K562 (cell line): Measurements from ENCODE around the gene UPF2. TPM values are rescaled to one million over a fixed set of nuclear protein-coding genes. Genes with fewer than 3 reads are reported as not detected.

Source experiments
- ATAC-seq: fragments of 200-7000 bp; cut with Tn5 transposase; 3 replicates; pipeline ENCODE4 v1.9.1; 2020; ENCODE audit warnings: moderate library complexity
- BruUV-seq: library from RNA; stranded (reverse); fragments of 400-500 nt; replicated peaks from 2 replicates; lab custom pipeline; 2021; lab: Mats Ljungman, UMichigan
- CTCF ChIA-PET: fragments of 300-600 bp; formaldehyde crosslinking; extraction: SDS; loops from one replicate; lab custom pipeline; 2021; ENCODE audit warnings: low intra/inter-chr PET ratio; lab: Yijun Ruan, JAX
- POLR2A ChIA-PET: fragments of 300-600, 350-650 bp; sonication (Branson Sonifier 250); formaldehyde crosslinking; extraction: SDS; loops from one replicate; lab custom pipeline; 2021; ENCODE audit warnings: antibody characterized with exemption, inconsistent platforms; lab: Yijun Ruan, JAX
- DNase-seq, 4 experiments: peaks; one replicate each; pipeline versions ENCODE4 v3.0.0 to v3.0.0-alpha.2; 2011 to 2018; ENCODE audit warnings: low spot score in 3 of 4, mixed read lengths in 3 of 4; ENCODE audit errors: extremely low read depth in 1 of 4
- FAIRE-seq: peaks from 2 replicates; lab custom pipeline; 2011; peaks lifted over from hg19 to GRCh38; lab: Jason Lieb, UNC
- H2AFZ ChIP-seq: 2 replicates; pipeline ENCODE4 v1.6.0; 2011; ENCODE audit warnings: low read depth, low read length, control low read depth, inconsistent platforms
- H3K27ac ChIP-seq: fragments of 200-600 bp; 3 replicates; pipeline ENCODE4 v1.8.0; 2011; ENCODE audit warnings: low read depth, mild to moderate bottlenecking, control low read depth, inconsistent platforms, low read length, moderate library complexity, mixed read lengths; ENCODE audit errors: extremely low read depth
- H3K27me3 ChIP-seq, 2 experiments: fragments of 300-600 bp in 1 of 2; 2 replicates in 1 of 2; 3 replicates in 1 of 2; pipeline versions ENCODE4 v1.6.0 to v1.8.0; 2011; ENCODE audit warnings: inconsistent platforms in 2 of 2, low read length in 2 of 2, mild to moderate bottlenecking in 1 of 2, mixed read lengths in 1 of 2, moderate library complexity in 1 of 2; ENCODE audit not compliant: control insufficient read depth in 2 of 2, insufficient read depth in 2 of 2
- H3K36me3 ChIP-seq: fragments of 300-600 bp; 3 replicates; pipeline ENCODE4 v1.8.0; 2011; ENCODE audit warnings: mild to moderate bottlenecking, low read length, inconsistent platforms; ENCODE audit not compliant: control insufficient read depth, insufficient read depth
- H3K4me1 ChIP-seq, 2 experiments: fragments of 200-600 bp in 1 of 2; replicated peaks in 1 of 2; 2 replicates in 1 of 2; 3 replicates in 1 of 2; pipeline versions ENCODE4 v1.5.1 to v1.8.0; 2011; ENCODE audit warnings: inconsistent platforms in 2 of 2, low read length in 2 of 2, mild to moderate bottlenecking in 1 of 2, mixed read lengths in 1 of 2, moderate library complexity in 1 of 2; ENCODE audit not compliant: control insufficient read depth in 2 of 2, insufficient read depth in 2 of 2
- H3K4me2 ChIP-seq: 2 replicates; pipeline ENCODE4 v1.6.1; 2011; ENCODE audit warnings: low read length, control low read depth, inconsistent platforms, mixed read lengths; ENCODE audit not compliant: insufficient read depth
- H3K4me3 ChIP-seq: fragments of 200-600 bp; sonication (generic), shearing (Covaris generic); 2 replicates; pipeline ENCODE4 v1.5.1; 2016; ENCODE audit warnings: control low read depth, inconsistent platforms
- H3K79me2 ChIP-seq: fragments of 200-600 bp; 3 replicates; pipeline ENCODE4 v1.8.0; 2011; ENCODE audit warnings: low read length, inconsistent platforms; ENCODE audit not compliant: control insufficient read depth, insufficient read depth
- H3K9ac ChIP-seq, 2 experiments: 2 replicates each; pipeline versions ENCODE4 v1.6.0 to v1.6.1; 2011; ENCODE audit warnings: low read depth in 2 of 2, low read length in 2 of 2, control low read depth in 1 of 2, inconsistent platforms in 1 of 2, mild to moderate bottlenecking in 1 of 2, mixed read lengths in 1 of 2; ENCODE audit not compliant: insufficient read depth in 1 of 2
- H3K9me1 ChIP-seq: one replicate; pipeline ENCODE4 v1.6.0; 2011; ENCODE audit warnings: inconsistent platforms, mild to moderate bottlenecking, low read length, moderate library complexity; ENCODE audit not compliant: control insufficient read depth, insufficient read depth
- H3K9me3 ChIP-seq: replicated peaks from 2 replicates; pipeline ENCODE4 v1.5.1; 2011; ENCODE audit warnings: low read depth, low read length, inconsistent platforms; ENCODE audit not compliant: control insufficient read depth, insufficient read depth
- H4K20me1 ChIP-seq: replicated peaks from 2 replicates; pipeline ENCODE4 v1.6.1; 2011; ENCODE audit warnings: low read length, inconsistent platforms, mixed read lengths; ENCODE audit not compliant: control insufficient read depth, insufficient read depth
- KLF16 ChIP-seq: IDR thresholded peaks from 2 replicates; pipeline ENCODE4 v1.6.1; 2016; ENCODE audit warnings: antibody characterized with exemption
- MTA3 ChIP-seq: fragments of 450-650 bp; formaldehyde crosslinking; IDR thresholded peaks from 2 replicates; pipeline ENCODE4 v1.6.1; 2017; ENCODE audit warnings: mild to moderate bottlenecking, borderline replicate concordance
- SIN3B ChIP-seq: fragments of 450-650 bp; IDR thresholded peaks from 2 replicates; pipeline ENCODE4 v1.6.1; 2017; ENCODE audit warnings: low read depth, mild to moderate bottlenecking, moderate library complexity
- ZNF384 ChIP-seq: IDR thresholded peaks from 2 replicates; pipeline ENCODE4 v1.6.1; 2012; ENCODE audit warnings: low read depth, low read length, improper control_type of control experiment
- ZNF431 ChIP-seq: sonication (generic); formaldehyde crosslinking; IDR thresholded peaks from 2 replicates; pipeline ENCODE4 v1.8.0; 2022; ENCODE audit warnings: mild to moderate bottlenecking, missing genetic modification reagents
- WGBS: fragments of 100-300 bp; shearing (Covaris generic); methylation state at CpG from one replicate; pipeline ENCODE4 v1.1.6; 2016; ENCODE audit warnings: low coverage, mixed read lengths; ENCODE audit not compliant: insufficient coverage; ENCODE audit errors: missing lambda C conversion rate; 5-methylcytosine and 5-hydroxymethylcytosine counted together
- in situ Hi-C: fragments of 300-500 bp; cut with MboI; formaldehyde crosslinking; loops from 4 replicates; pipeline ENCODE4 v1.15.0; 2018; ENCODE audit warnings: inconsistent platforms, mixed read lengths
- intact Hi-C: fragments of 100-400 bp; cut with micrococcal nuclease; formaldehyde crosslinking; loops from 2 replicates; pipeline ENCODE4 v1.14.2; 2022
- polyA plus RNA-seq, 8 experiments: library from polyadenylated mRNA; depleted of rRNA in 4 of 8; stranded (reverse) in 5 of 8; unstranded in 3 of 8; fragments of >200 nt; fragmentation: Nextera tagmentation in 2 of 8; fragmentation: Illumina TruSeq in 1 of 8; extraction: Ambion mirVana in 2 of 8; extraction: Trizol in 1 of 8; gene quantifications; 2 replicates each; pipeline versions ENCODE4 v1.2.1 to v1.2.3, GENCODE V29; 2011 to 2014; ENCODE audit warnings: inconsistent platforms in 1 of 8, missing spikeins in 1 of 8
- small RNA-seq: library from RNA; depleted of rRNA; stranded (forward); fragments of <200 nt; gene quantifications from one replicate; pipeline ENCODE3, GENCODE V24; 2014
- total RNA-seq, 7 experiments: library from RNA; depleted of rRNA in 6 of 7; stranded (reverse); fragments of >200 nt in 6 of 7; fragmentation: Illumina TruSeq in 2 of 7; extraction: Trizol in 2 of 7; gene quantifications; 2 replicates each; pipeline versions ENCODE4 v1.2.1 to v1.2.3, GENCODE V29; 2011 to 2021; ENCODE audit warnings: low replicate concordance in 1 of 7
- TF ChIP-seq, protein P1 (sequence below), 2 experiments: fragments of 450-650 bp; formaldehyde crosslinking in 1 of 2; IDR thresholded peaks; 2 replicates each; pipeline versions ENCODE4 v1.4.0 to v1.6.1; 2014 to 2020; ENCODE audit warnings: mild to moderate bottlenecking in 2 of 2, borderline replicate concordance in 1 of 2, low read depth in 1 of 2

UPF2 gene
- total and polyA plus RNA-seq, 9 of the 15 experiments (the other 6 are each of a cell fraction or from before 2014, with no cell fraction given), result 13.9 to 37.7 (median 23.7) TPM

- Histone ChIP-seq H3K4me2 (no peak overlapping the region), H2AFZ (no peak overlapping the region), H3K4me3 (no peak overlapping the region), H3K4me1 (peaks cover 28 to 34% of the 10 kb centered on the region in 2 experiments), H3K27me3 (no peaks in the 10 kb centered on the region), H3K9me1 (no peaks in the 10 kb centered on the region), H3K27ac (no peak overlapping the region)
- ATAC-seq (no peak), FAIRE-seq (no peak)
- in situ Hi-C loops, result no loop called here
- TF ChIP-seq MTA3 (no peak), ZNF431 (CRISPR knock-in tag) (no peak), ZNF384 (no peak), KLF16 (no peak), SIN3B (no peak)
- TF ChIP-seq, protein P1, sequence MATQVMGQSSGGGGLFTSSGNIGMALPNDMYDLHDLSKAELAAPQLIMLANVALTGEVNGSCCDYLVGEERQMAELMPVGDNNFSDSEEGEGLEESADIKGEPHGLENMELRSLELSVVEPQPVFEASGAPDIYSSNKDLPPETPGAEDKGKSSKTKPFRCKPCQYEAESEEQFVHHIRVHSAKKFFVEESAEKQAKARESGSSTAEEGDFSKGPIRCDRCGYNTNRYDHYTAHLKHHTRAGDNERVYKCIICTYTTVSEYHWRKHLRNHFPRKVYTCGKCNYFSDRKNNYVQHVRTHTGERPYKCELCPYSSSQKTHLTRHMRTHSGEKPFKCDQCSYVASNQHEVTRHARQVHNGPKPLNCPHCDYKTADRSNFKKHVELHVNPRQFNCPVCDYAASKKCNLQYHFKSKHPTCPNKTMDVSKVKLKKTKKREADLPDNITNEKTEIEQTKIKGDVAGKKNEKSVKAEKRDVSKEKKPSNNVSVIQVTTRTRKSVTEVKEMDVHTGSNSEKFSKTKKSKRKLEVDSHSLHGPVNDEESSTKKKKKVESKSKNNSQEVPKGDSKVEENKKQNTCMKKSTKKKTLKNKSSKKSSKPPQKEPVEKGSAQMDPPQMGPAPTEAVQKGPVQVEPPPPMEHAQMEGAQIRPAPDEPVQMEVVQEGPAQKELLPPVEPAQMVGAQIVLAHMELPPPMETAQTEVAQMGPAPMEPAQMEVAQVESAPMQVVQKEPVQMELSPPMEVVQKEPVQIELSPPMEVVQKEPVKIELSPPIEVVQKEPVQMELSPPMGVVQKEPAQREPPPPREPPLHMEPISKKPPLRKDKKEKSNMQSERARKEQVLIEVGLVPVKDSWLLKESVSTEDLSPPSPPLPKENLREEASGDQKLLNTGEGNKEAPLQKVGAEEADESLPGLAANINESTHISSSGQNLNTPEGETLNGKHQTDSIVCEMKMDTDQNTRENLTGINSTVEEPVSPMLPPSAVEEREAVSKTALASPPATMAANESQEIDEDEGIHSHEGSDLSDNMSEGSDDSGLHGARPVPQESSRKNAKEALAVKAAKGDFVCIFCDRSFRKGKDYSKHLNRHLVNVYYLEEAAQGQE (IDR thresholded peaks at IDR 0.05; ENCODE audit: borderline replicate concordance), result no peak
- TF ChIP-seq, protein P1 (CRISPR knock-in tag; IDR thresholded peaks at IDR 0.05; ENCODE audit: low read depth), result no peak
- TF ChIP-seq, all 486 proteins: peak for 0
- POLR2A ChIA-PET, result no interaction called here
- Histone ChIP-seq H3K9ac (no peak overlapping the region), H3K79me2 (peaks cover 45% of the 10 kb centered on the region), H3K9me3 (no peaks in the 10 kb centered on the region), H4K20me1 (peaks cover 5% of the 10 kb centered on the region), H3K36me3 (peaks cover 54% of the 10 kb centered on the region)
- no TSS peak for BruUV-seq
- 97% methylated on average over 8 of the region's 8 CpGs for WGBS
- CTCF ChIA-PET, result no interaction called here
- DNase-seq, result no peak
- intact Hi-C loops, result no loop called here
Observed at GRCh38 chr10:11870461-11870780, 172.2 kb downstream of the UPF2 start.

Small RNA genes within 50 kb of the gene (small RNA-seq; reads per million reads assigned to genes)
- gene RNU6-1095P, result not detected

Other genes with a start within 250 kb of the UPF2 start
- 14.8 and 18.2 TPM in 2 replicates for gene PROSER2, start 219.5 kb downstream of the UPF2 start, total RNA-seq (2014; rRNA removed)
- 2.2 and 2.3 TPM in 2 replicates for gene PROSER2, start 219.5 kb downstream of the UPF2 start, total RNA-seq (2014; rRNA removed; fragmentation: Illumina TruSeq; extraction: Trizol)
- gene PROSER2, start 219.5 kb downstream of the UPF2 start, total RNA-seq (2015; rRNA removed; fragmentation: Illumina TruSeq; extraction: Trizol), result 1.4 and 1.7 TPM in 2 replicates
- 14.3 and 14.5 TPM in 2 replicates for gene PROSER2, start 219.5 kb downstream of the UPF2 start, total RNA-seq (2021)
- gene PROSER2, start 219.5 kb downstream of the UPF2 start, polyA plus RNA-seq (2011; rRNA removed), result 3.7 and 6.7 TPM in 2 replicates
- 2.9 and 4.9 TPM in 2 replicates for gene PROSER2, start 219.5 kb downstream of the UPF2 start, polyA plus RNA-seq (2014; fragmentation: Illumina TruSeq; extraction: Trizol)
- gene PROSER2, start 219.5 kb downstream of the UPF2 start, polyA plus RNA-seq (2014; fragmentation: Nextera tagmentation; extraction: Ambion mirVana), result 1 to 10 TPM in 1 of 2 experiments, under 1 TPM in 1; 0.62 to 1.3 TPM
- 5.1 and 8.1 TPM in 2 replicates for gene PROSER2, start 219.5 kb downstream of the UPF2 start, polyA plus RNA-seq (2014; rRNA removed)
- gene DHTKD1, start 26.1 kb upstream of the UPF2 start, total RNA-seq (2014; rRNA removed), result 4.8 and 7.1 TPM in 2 replicates
- 6.8 and 8.4 TPM in 2 replicates for gene DHTKD1, start 26.1 kb upstream of the UPF2 start, total RNA-seq (2014; rRNA removed; fragmentation: Illumina TruSeq; extraction: Trizol)
- 5.3 and 6.1 TPM in 2 replicates for gene DHTKD1, start 26.1 kb upstream of the UPF2 start, total RNA-seq (2015; rRNA removed; fragmentation: Illumina TruSeq; extraction: Trizol)
- gene DHTKD1, start 26.1 kb upstream of the UPF2 start, total RNA-seq (2021), result 9.3 and 11.3 TPM in 2 replicates
- 19.7 and 20.2 TPM in 2 replicates for gene DHTKD1, start 26.1 kb upstream of the UPF2 start, polyA plus RNA-seq (2011; rRNA removed)
- 10.0 TPM in 2 replicates for gene DHTKD1, start 26.1 kb upstream of the UPF2 start, polyA plus RNA-seq (2014; fragmentation: Illumina TruSeq; extraction: Trizol)
- 1 to 10 TPM; 3.1 to 3.3 TPM for gene DHTKD1, start 26.1 kb upstream of the UPF2 start, polyA plus RNA-seq (2014; fragmentation: Nextera tagmentation; extraction: Ambion mirVana)
- 7.6 and 9.1 TPM in 2 replicates for gene DHTKD1, start 26.1 kb upstream of the UPF2 start, polyA plus RNA-seq (2014; rRNA removed)
- 1.8 TPM in 2 replicates for gene SEC61A2, start 86.9 kb upstream of the UPF2 start, total RNA-seq (2014; rRNA removed)
- gene SEC61A2, start 86.9 kb upstream of the UPF2 start, total RNA-seq (2014; rRNA removed; fragmentation: Illumina TruSeq; extraction: Trizol), result 3.3 and 3.6 TPM in 2 replicates
- 3.1 and 6.2 TPM in 2 replicates for gene SEC61A2, start 86.9 kb upstream of the UPF2 start, total RNA-seq (2015; rRNA removed; fragmentation: Illumina TruSeq; extraction: Trizol)
- 4.1 and 4.6 TPM in 2 replicates for gene SEC61A2, start 86.9 kb upstream of the UPF2 start, total RNA-seq (2021)
- 9.7 and 10.2 TPM in 2 replicates for gene SEC61A2, start 86.9 kb upstream of the UPF2 start, polyA plus RNA-seq (2011; rRNA removed)
- 3.7 and 3.9 TPM in 2 replicates for gene SEC61A2, start 86.9 kb upstream of the UPF2 start, polyA plus RNA-seq (2014; fragmentation: Illumina TruSeq; extraction: Trizol)
- 1 to 10 TPM; 1.2 to 1.4 TPM for gene SEC61A2, start 86.9 kb upstream of the UPF2 start, polyA plus RNA-seq (2014; fragmentation: Nextera tagmentation; extraction: Ambion mirVana)
- 4.0 and 4.9 TPM in 2 replicates for gene SEC61A2, start 86.9 kb upstream of the UPF2 start, polyA plus RNA-seq (2014; rRNA removed)
- 81.8 and 87.7 TPM in 2 replicates for gene NUDT5, start 153.1 kb upstream of the UPF2 start, total RNA-seq (2014; rRNA removed)
- gene NUDT5, start 153.1 kb upstream of the UPF2 start, total RNA-seq (2014; rRNA removed; fragmentation: Illumina TruSeq; extraction: Trizol), result 190 and 194 TPM in 2 replicates
- gene NUDT5, start 153.1 kb upstream of the UPF2 start, total RNA-seq (2015; rRNA removed; fragmentation: Illumina TruSeq; extraction: Trizol), result 200 and 201 TPM in 2 replicates
- 124 and 136 TPM in 2 replicates for gene NUDT5, start 153.1 kb upstream of the UPF2 start, total RNA-seq (2021)
- gene NUDT5, start 153.1 kb upstream of the UPF2 start, polyA plus RNA-seq (2011; rRNA removed), result 149 and 186 TPM in 2 replicates
- 137 and 155 TPM in 2 replicates for gene NUDT5, start 153.1 kb upstream of the UPF2 start, polyA plus RNA-seq (2014; fragmentation: Illumina TruSeq; extraction: Trizol)
- 100 to 1,000 TPM; 400 to 422 TPM for gene NUDT5, start 153.1 kb upstream of the UPF2 start, polyA plus RNA-seq (2014; fragmentation: Nextera tagmentation; extraction: Ambion mirVana)
- gene NUDT5, start 153.1 kb upstream of the UPF2 start, polyA plus RNA-seq (2014; rRNA removed), result 129 and 136 TPM in 2 replicates
- 156 and 190 TPM in 2 replicates for gene CDC123, start 153.4 kb upstream of the UPF2 start, total RNA-seq (2014; rRNA removed)
- 210 and 226 TPM in 2 replicates for gene CDC123, start 153.4 kb upstream of the UPF2 start, total RNA-seq (2014; rRNA removed; fragmentation: Illumina TruSeq; extraction: Trizol)
- 200 and 203 TPM in 2 replicates for gene CDC123, start 153.4 kb upstream of the UPF2 start, total RNA-seq (2015; rRNA removed; fragmentation: Illumina TruSeq; extraction: Trizol)
- gene CDC123, start 153.4 kb upstream of the UPF2 start, total RNA-seq (2021), result 135 and 137 TPM in 2 replicates
- 143 and 175 TPM in 2 replicates for gene CDC123, start 153.4 kb upstream of the UPF2 start, polyA plus RNA-seq (2011; rRNA removed)
- 288 and 297 TPM in 2 replicates for gene CDC123, start 153.4 kb upstream of the UPF2 start, polyA plus RNA-seq (2014; fragmentation: Illumina TruSeq; extraction: Trizol)
- 100 to 1,000 TPM; 153 to 223 TPM for gene CDC123, start 153.4 kb upstream of the UPF2 start, polyA plus RNA-seq (2014; fragmentation: Nextera tagmentation; extraction: Ambion mirVana)
- 145 TPM in 2 replicates for gene CDC123, start 153.4 kb upstream of the UPF2 start, polyA plus RNA-seq (2014; rRNA removed)